ENCODE results near the gene LAMP5. TPM values are rescaled to one million over a fixed set of nuclear protein-coding genes. Genes with fewer than 3 reads are reported as not detected.

LAMP5 gene
- total RNA-seq, 1 donor from 2014 or later = 0.86 TPM

- no peak for DNase-seq (ENCODE audit: extremely low spot score, unreplicated experiment)
- Mint-ChIP-seq H3K4me1 (ENCODE audit: unreplicated experiment) (peaks cover 23% of the 10 kb centered on the region), H3K36me3 (ENCODE audit: unreplicated experiment) (no peaks in the 10 kb centered on the region), H3K27me3 (ENCODE audit: unreplicated experiment) (peaks cover 94% of the 10 kb centered on the region), H3K27ac (ENCODE audit: unreplicated experiment) (no peak overlapping the region), H3K9me3 (ENCODE audit: unreplicated experiment) (no peaks in the 10 kb centered on the region), H3K4me3 (ENCODE audit: unreplicated experiment) (peak overlapping the region; percentile 74)
- TF ChIP-seq, protein P1, sequence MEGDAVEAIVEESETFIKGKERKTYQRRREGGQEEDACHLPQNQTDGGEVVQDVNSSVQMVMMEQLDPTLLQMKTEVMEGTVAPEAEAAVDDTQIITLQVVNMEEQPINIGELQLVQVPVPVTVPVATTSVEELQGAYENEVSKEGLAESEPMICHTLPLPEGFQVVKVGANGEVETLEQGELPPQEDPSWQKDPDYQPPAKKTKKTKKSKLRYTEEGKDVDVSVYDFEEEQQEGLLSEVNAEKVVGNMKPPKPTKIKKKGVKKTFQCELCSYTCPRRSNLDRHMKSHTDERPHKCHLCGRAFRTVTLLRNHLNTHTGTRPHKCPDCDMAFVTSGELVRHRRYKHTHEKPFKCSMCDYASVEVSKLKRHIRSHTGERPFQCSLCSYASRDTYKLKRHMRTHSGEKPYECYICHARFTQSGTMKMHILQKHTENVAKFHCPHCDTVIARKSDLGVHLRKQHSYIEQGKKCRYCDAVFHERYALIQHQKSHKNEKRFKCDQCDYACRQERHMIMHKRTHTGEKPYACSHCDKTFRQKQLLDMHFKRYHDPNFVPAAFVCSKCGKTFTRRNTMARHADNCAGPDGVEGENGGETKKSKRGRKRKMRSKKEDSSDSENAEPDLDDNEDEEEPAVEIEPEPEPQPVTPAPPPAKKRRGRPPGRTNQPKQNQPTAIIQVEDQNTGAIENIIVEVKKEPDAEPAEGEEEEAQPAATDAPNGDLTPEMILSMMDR (IDR thresholded peaks at IDR 0.05) = no peak
Measured at GRCh38 chr20:9516234-9516871, 2.0 kb downstream of the LAMP5 start.

DNA sequence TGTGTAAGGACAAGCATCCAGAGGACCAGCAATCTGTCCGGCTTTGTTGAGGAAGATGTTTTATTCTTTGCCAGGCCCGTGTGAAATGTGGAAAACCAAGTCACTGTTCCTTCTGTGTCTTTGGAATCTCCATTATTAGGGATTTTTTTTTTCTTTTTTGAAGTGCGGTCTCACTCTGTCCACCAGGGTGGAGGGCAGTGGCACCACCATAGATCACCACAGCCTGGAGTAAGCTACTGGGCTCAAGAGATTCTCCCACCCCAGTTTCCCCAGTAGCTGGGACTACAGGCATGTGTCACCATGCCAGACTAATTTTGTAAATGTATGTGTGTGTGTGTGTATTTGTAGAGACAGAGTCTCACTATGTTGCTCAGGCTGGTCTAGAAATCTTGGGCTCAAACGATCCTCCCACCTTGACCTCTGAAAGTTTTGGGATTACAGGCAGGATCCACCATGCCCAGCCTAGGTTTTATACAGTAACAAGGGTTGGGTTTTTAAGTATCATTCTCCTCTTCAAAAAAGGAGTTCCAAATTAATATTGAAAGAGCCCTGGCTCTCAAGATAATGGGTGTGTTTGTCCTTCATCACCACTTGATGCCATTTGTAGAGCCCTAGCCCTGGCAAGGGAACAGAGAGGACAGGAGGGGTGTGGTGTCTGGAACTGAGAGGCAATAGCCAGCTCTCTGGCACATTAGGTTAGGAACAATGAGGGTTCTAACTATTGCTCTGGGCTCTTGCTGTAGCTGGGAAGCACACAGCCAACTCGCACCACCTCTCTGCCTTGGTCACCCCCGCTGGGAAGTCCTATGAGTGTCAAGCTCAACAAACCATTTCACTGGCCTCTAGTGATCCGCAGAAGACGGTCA is 3.1 kb downstream of the LAMP5 start:
- TF ChIP-seq, protein P1 (IDR thresholded peaks at IDR 0.05) = no peak
- Mint-ChIP-seq H3K4me1 (ENCODE audit: unreplicated experiment) (peaks cover 23% of the 10 kb centered on the region), H3K9me3 (ENCODE audit: unreplicated experiment) (no peaks in the 10 kb centered on the region), H3K4me3 (ENCODE audit: unreplicated experiment) (no peak overlapping the region), H3K27me3 (ENCODE audit: unreplicated experiment) (peaks cover 82% of the 10 kb centered on the region), H3K36me3 (ENCODE audit: unreplicated experiment) (no peaks in the 10 kb centered on the region), H3K27ac (ENCODE audit: unreplicated experiment) (no peak overlapping the region)
- DNase-seq (ENCODE audit: extremely low spot score, unreplicated experiment) = no peak

DNA sequence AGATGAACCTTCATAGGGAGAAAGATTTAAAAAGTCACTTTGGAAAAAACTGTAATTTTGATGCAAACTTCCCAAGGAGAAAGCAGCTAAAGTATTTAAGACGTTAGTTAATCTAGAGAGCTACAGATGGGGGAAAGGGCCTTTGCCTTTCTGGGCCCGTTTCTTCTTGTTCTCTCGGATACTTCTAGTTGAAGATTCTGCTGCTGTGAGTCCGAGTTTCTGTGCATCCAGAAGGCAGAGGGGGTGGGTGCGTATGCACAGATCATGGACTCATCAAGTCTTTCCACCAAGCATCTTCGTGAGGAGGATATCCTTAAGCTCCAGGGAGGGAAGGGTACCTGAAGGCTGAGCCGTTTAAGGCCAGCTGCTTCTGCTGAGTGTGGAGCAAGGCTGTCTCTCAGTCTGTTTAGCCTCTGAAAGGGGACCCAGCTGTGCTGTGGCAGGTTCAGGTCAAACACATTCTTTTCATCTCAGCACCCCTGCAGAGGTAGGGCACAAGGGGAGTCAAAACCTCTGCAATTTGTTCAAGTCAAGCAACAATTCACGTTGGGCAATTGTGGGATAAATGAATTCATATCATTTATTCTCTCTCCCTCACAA is 4.3 kb downstream of the LAMP5 start:
- no peak for DNase-seq (ENCODE audit: extremely low spot score, unreplicated experiment)
- no peaks in the 10 kb centered on the region for H3K36me3 Mint-ChIP-seq (ENCODE audit: unreplicated experiment)
- TF ChIP-seq, protein P1 (IDR thresholded peaks at IDR 0.05) = no peak
- H3K27me3 Mint-ChIP-seq (ENCODE audit: unreplicated experiment) = peaks cover 74% of the 10 kb centered on the region
- peaks cover 23% of the 10 kb centered on the region for H3K4me1 Mint-ChIP-seq (ENCODE audit: unreplicated experiment)
- no peaks in the 10 kb centered on the region for H3K9me3 Mint-ChIP-seq (ENCODE audit: unreplicated experiment)
- no peak overlapping the region for H3K27ac Mint-ChIP-seq (ENCODE audit: unreplicated experiment)
- H3K4me3 Mint-ChIP-seq (ENCODE audit: unreplicated experiment) = no peak overlapping the region

- H3K4me1 Mint-ChIP-seq (ENCODE audit: unreplicated experiment) = peaks cover 11% of the 10 kb centered on the region
- H3K27me3 Mint-ChIP-seq (ENCODE audit: unreplicated experiment) = peaks cover 60% of the 10 kb centered on the region
- no peak overlapping the region for H3K27ac Mint-ChIP-seq (ENCODE audit: unreplicated experiment)
- no peaks in the 10 kb centered on the region for H3K36me3 Mint-ChIP-seq (ENCODE audit: unreplicated experiment)
- no peak for DNase-seq (ENCODE audit: extremely low spot score, unreplicated experiment)
- TF ChIP-seq, protein P1 (IDR thresholded peaks at IDR 0.05) = no peak
- no peak overlapping the region for H3K4me3 Mint-ChIP-seq (ENCODE audit: unreplicated experiment)
- H3K9me3 Mint-ChIP-seq (ENCODE audit: unreplicated experiment) = no peaks in the 10 kb centered on the region
Measured at GRCh38 chr20:9520086-9520485, 5.7 kb downstream of the LAMP5 start.

- Mint-ChIP-seq H3K27me3 (ENCODE audit: unreplicated experiment) (peaks cover 26% of the 10 kb centered on the region), H3K4me3 (ENCODE audit: unreplicated experiment) (no peak overlapping the region), H3K9me3 (ENCODE audit: unreplicated experiment) (no peaks in the 10 kb centered on the region), H3K36me3 (ENCODE audit: unreplicated experiment) (no peaks in the 10 kb centered on the region), H3K27ac (ENCODE audit: unreplicated experiment) (no peak overlapping the region), H3K4me1 (ENCODE audit: unreplicated experiment) (no peaks in the 10 kb centered on the region)
- TF ChIP-seq, protein P1 (IDR thresholded peaks at IDR 0.05) = no peak
- no peak for DNase-seq (ENCODE audit: extremely low spot score, unreplicated experiment)
Measured at GRCh38 chr20:9523636-9524035, 9.2 kb downstream of the LAMP5 start.

Data from osteocyte (in vitro differentiated cells).